CD4-positive, alpha-beta T cell (primary cell): ENCODE measurements around the gene SLC25A1. TPM values are rescaled to one million over a fixed set of nuclear protein-coding genes. Genes with fewer than 3 reads are reported as not detected.
A peak's percentile ranks its signal among the peaks of the same experiment; 100 is the strongest.

ENCODE experiments used
- ATAC-seq: fragments of 200-7000 bp; cut with Tn5 transposase; one replicate; pipeline ENCODE4 v1.10.0; 2022; ENCODE audit warnings: mild to moderate bottlenecking; ENCODE audit not compliant: poor library complexity
- CTCF ChIA-PET: fragments of 350-600 bp; sonication (Branson Sonifier 250); formaldehyde crosslinking; loops from one replicate; lab custom pipeline; 2021; ENCODE audit warnings: antibody characterized with exemption, inconsistent platforms; lab: Charles Lee
- POLR2A ChIA-PET: fragments of 350-600 bp; sonication (Branson Sonifier 250); formaldehyde crosslinking; loops from one replicate; lab custom pipeline; 2021; ENCODE audit warnings: antibody characterized with exemption, inconsistent platforms; lab: Charles Lee
- DNase-seq, 14 experiments: peaks; one replicate each; pipeline ENCODE4 v3.0.0-alpha.2; 2013 to 2020; ENCODE audit warnings: mixed read lengths in 2 of 14
- H3K27ac ChIP-seq, 2 donors: one replicate each; pipeline versions ENCODE4 v1.5.1 to v1.7.0; 2013; ENCODE audit warnings: low read length in 2 of 2, low read depth in 1 of 2, mild to moderate bottlenecking in 1 of 2
- H3K27me3 ChIP-seq, 2 experiments: 1 replicate in 1 of 2; 2 replicates in 1 of 2; pipeline versions ENCODE4 v1.6.1 to v1.7.0; 2013; ENCODE audit warnings: low read length in 2 of 2, control low read depth in 1 of 2, mild to moderate bottlenecking in 1 of 2, moderate library complexity in 1 of 2; ENCODE audit not compliant: insufficient read depth in 2 of 2, control insufficient read depth in 1 of 2
- H3K36me3 ChIP-seq: one replicate; pipeline ENCODE4 v1.6.1; 2013; ENCODE audit warnings: low read length, control low read depth; ENCODE audit not compliant: insufficient read depth
- H3K4me1 ChIP-seq: one replicate; pipeline ENCODE4 v1.6.1; 2013; ENCODE audit warnings: low read length, control low read depth; ENCODE audit not compliant: insufficient read depth
- H3K4me3 ChIP-seq: one replicate; pipeline ENCODE4 v1.5.1; 2013; ENCODE audit warnings: mild to moderate bottlenecking, low read length, moderate library complexity
- H3K9me3 ChIP-seq, 2 experiments: 1 replicate in 1 of 2; 2 replicates in 1 of 2; pipeline versions ENCODE4 v1.6.1 to v1.7.0; 2013; ENCODE audit warnings: low read length in 2 of 2, mild to moderate bottlenecking in 2 of 2, control low read depth in 1 of 2, moderate library complexity in 1 of 2; ENCODE audit not compliant: control insufficient read depth in 1 of 2, insufficient read depth in 1 of 2
- H3K27ac Mint-ChIP-seq: one replicate; pipeline ENCODE4 v1.8.0; 2020; ENCODE audit warnings: mixed read lengths
- H3K27me3 Mint-ChIP-seq: one replicate; pipeline ENCODE4 v1.8.0; 2021; ENCODE audit warnings: mixed read lengths
- H3K36me3 Mint-ChIP-seq: one replicate; pipeline ENCODE4 v1.8.0; 2021; ENCODE audit warnings: low read depth, mixed read lengths
- H3K4me1 Mint-ChIP-seq: one replicate; pipeline ENCODE4 v1.8.0; 2021; ENCODE audit warnings: low read depth, mixed read lengths
- H3K4me3 Mint-ChIP-seq: one replicate; pipeline ENCODE4 v1.8.0; 2020; ENCODE audit warnings: mild to moderate bottlenecking, mixed read lengths
- H3K9me3 Mint-ChIP-seq: one replicate; pipeline ENCODE4 v1.8.0; 2020; ENCODE audit warnings: mixed read lengths
- intact Hi-C, 2 experiments: fragments of 100-400 bp; cut with DNase I in 1 of 2; cut with micrococcal nuclease in 1 of 2; formaldehyde crosslinking; loops; one replicate each; pipeline versions ENCODE4 v1.15.1 to v1.9.0; 2023 to 2025; cut with DNase I, micrococcal nuclease
- total RNA-seq, 174 experiments: library from RNA in 2 of 174; stranded (reverse) in 2 of 174; gene quantifications; one replicate each; pipeline ENCODE4 v1.2.3 and lab custom pipeline; 2021 to 2026
- TF ChIP-seq, protein P1 (sequence below): fragments of 200-600 bp; IDR thresholded peaks from one replicate; pipeline ENCODE4 v1.8.0; 2022; ENCODE audit warnings: antibody characterized with exemption, mild to moderate bottlenecking

SLC25A1 gene
- total RNA-seq, 2 experiments from 2014 or later = 17.6 to 18.0 TPM

DNA sequence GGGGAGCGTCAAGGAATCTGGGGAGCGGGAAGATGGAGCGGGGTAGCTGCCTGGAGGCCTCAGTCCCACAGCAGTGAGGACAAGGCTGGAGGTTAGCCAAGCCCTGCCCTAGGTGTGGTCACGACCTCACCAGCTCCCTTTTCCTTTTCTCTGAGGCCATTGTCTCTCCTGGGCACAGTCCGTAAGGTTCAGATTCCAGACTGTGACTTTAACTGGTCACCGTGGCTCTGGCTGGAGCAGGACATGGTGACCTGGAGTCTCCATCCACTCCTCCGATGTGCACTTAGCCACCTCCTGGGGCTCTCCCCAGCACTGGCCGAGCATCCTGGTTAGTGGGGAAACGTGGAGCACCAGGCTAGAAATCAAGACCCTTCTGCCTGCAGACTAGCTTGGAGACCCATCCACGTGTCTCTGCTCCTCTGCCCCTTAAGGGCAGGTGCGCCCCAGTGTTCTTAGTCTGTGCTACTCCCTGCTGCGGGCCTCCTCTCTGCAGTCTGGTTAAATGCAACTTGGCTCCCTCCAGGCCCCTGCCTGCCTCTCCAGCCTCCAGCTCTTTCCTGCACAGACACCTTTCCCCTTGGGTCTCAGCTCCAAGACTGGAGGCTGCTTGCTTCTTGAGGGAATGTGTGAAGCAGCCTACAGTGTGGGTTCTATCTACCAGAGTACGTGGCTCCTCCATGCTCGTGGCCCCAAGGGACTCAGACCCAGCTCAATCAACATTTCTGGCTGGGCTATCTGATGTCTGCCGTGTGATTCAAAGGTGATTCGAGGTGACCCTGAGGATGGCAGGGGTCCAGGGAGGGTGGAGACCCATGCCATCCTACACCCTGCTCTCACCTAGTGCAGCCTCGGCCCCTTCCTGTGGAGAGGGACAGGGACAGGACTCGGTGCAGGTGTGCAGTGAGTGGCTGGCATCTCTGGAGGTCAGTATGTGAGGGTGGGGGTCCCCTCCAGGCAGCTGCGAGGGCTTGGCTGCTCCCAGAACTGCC is 5.2 kb downstream of the SLC25A1 start:
- peaks cover 35% of the 10 kb centered on the region for H3K4me1 Mint-ChIP-seq
- no peaks in the 10 kb centered on the region for H3K9me3 Mint-ChIP-seq
- peaks cover 12% of the 10 kb centered on the region for H3K36me3 Mint-ChIP-seq
- intact Hi-C loops = no loop called here
- CTCF ChIA-PET = interaction anchor here (1.2 to 1.9 kb wide), 2 partner anchors 27 to 29 kb away, joined by 3 to 7 read pairs; partner anchors contain the start of gene ESS2
- TF ChIP-seq, protein P1, sequence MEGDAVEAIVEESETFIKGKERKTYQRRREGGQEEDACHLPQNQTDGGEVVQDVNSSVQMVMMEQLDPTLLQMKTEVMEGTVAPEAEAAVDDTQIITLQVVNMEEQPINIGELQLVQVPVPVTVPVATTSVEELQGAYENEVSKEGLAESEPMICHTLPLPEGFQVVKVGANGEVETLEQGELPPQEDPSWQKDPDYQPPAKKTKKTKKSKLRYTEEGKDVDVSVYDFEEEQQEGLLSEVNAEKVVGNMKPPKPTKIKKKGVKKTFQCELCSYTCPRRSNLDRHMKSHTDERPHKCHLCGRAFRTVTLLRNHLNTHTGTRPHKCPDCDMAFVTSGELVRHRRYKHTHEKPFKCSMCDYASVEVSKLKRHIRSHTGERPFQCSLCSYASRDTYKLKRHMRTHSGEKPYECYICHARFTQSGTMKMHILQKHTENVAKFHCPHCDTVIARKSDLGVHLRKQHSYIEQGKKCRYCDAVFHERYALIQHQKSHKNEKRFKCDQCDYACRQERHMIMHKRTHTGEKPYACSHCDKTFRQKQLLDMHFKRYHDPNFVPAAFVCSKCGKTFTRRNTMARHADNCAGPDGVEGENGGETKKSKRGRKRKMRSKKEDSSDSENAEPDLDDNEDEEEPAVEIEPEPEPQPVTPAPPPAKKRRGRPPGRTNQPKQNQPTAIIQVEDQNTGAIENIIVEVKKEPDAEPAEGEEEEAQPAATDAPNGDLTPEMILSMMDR = no peak
- Histone ChIP-seq H3K27ac (no peak overlapping the region), H3K4me1 (peaks cover 61% of the 10 kb centered on the region), H3K27me3 (peaks cover 20 to 21% of the 10 kb centered on the region in 2 experiments), H3K36me3 (peaks cover 3% of the 10 kb centered on the region), H3K9me3 (peaks cover 0 to 7% of the 10 kb centered on the region in 2 experiments), H3K4me3 (no peak overlapping the region)
- POLR2A ChIA-PET = interaction anchor here (0.6 to 1.1 kb wide), 3 partner anchors 58 to 304 kb away, joined by 3 to 4 read pairs (median 4); no protein-coding TSS in a partner anchor
- H3K27me3 Mint-ChIP-seq = peaks cover 22% of the 10 kb centered on the region
- H3K27ac Mint-ChIP-seq = peak overlapping the region; percentile 93
- ATAC-seq = no peak
- H3K4me3 Mint-ChIP-seq = peak overlapping the region; percentile 93
- no peak for DNase-seq

DNA sequence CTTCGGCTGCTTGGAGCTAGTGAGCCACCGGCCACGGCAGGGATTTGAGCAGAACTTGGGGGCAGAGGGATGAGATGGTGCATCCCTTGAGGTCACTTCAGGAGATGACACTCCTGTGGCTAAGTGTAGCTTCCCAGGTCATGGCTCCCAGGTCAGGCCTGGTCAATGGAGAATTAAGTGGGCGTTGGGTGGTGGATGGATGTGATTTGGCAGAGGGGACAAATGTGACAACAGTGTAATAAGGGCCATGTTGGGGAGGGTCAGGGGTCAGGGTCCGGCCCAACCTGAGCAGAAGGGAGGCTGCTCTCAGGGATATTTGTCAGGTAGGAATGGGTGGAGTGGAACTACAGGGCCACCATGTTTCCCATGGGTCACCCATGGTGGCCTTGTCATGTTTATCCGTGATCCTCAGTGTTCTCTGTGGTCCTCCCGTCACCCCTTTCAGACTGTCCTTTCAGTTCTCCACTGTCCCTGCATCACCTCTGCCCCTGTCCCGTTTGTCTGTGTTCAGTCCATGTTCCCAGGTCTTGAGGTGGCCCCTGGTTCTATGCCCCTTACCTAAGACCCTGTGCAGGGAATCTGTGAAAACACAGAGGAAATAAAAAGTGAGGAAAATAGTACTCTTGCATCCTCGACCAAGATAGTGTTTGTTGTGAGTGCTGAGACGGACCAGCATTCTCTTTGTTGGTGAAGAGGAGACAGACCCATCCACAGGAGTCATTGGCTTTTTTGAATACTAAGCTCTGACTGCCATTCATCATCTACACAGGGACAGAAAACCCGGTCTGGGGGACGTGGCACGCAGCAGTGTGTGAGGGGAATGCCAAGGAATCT is 6.1 kb downstream of the SLC25A1 start:
- Mint-ChIP-seq H3K4me3 (peak overlapping the region; percentile 93), H3K9me3 (no peaks in the 10 kb centered on the region), H3K27me3 (peaks cover 31% of the 10 kb centered on the region), H3K36me3 (peaks cover 12% of the 10 kb centered on the region), H3K4me1 (peaks cover 37% of the 10 kb centered on the region), H3K27ac (peak overlapping the region; percentile 93)
- Histone ChIP-seq H3K27ac (peak overlapping the region; percentile 69 to 78), H3K4me3 (peak overlapping the region; percentile 98), H3K4me1 (peaks cover 56% of the 10 kb centered on the region), H3K36me3 (peaks cover 3% of the 10 kb centered on the region), H3K27me3 (peaks cover 28 to 30% of the 10 kb centered on the region in 2 experiments), H3K9me3 (peaks cover 0 to 7% of the 10 kb centered on the region in 2 experiments)
- DNase-seq (no peak), ATAC-seq (no peak)
- TF ChIP-seq, protein P1 = no peak
- ChIA-PET POLR2A (interaction anchor here (0.6 kb wide), 1 partner anchor 59 kb away, joined by 4 read pairs; no protein-coding TSS in a partner anchor), CTCF (interaction anchor here (1.9 kb wide), 1 partner anchor 28 kb away, joined by 7 read pairs; the partner anchor contains the start of gene ESS2)
- intact Hi-C loops = no loop called here

DNA sequence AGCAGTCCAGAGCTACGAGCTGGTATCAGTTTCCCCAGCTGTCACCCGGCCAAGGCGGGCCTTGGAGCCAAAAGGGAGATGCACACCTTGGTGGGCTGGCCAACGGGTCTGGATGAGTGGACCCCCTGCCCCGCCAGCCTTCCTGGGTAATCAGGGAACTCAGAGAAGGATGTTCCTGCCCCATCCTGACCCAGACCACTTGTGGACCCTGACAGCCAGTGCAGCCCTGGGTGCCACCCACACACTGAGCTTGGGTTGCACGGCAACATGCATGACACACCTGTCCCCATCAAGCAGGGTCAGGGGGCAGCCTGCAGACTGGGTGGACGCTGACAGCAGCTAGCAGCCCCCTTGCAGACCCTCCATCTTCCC is 8.6 kb downstream of the SLC25A1 start:
- H3K4me3 ChIP-seq = no peak overlapping the region
- peak overlapping the region; percentile 93 for H3K4me3 Mint-ChIP-seq
- peak overlapping the region; percentile 93 for H3K27ac Mint-ChIP-seq
- no peak for DNase-seq
- H3K36me3 Mint-ChIP-seq = peaks cover 12% of the 10 kb centered on the region
- POLR2A ChIA-PET = interaction anchor here (0.8 kb wide), 1 partner anchor 97 kb away, joined by 3 read pairs; no protein-coding TSS in a partner anchor
- peaks cover 37% of the 10 kb centered on the region for H3K4me1 Mint-ChIP-seq
- no peaks in the 10 kb centered on the region for H3K36me3 ChIP-seq
- H3K4me1 ChIP-seq = peaks cover 51% of the 10 kb centered on the region
- H3K9me3 ChIP-seq = peaks cover 0 to 9% of the 10 kb centered on the region in 2 experiments
- peaks cover 42 to 44% of the 10 kb centered on the region in 2 experiments for H3K27me3 ChIP-seq
- H3K9me3 Mint-ChIP-seq = no peaks in the 10 kb centered on the region
- H3K27ac ChIP-seq = no peak overlapping the region
- ATAC-seq = no peak
- H3K27me3 Mint-ChIP-seq = peaks cover 49% of the 10 kb centered on the region
- intact Hi-C loops = no loop called here
- CTCF ChIA-PET = no interaction called here
- TF ChIP-seq, protein P1 = no peak
